Head of caudate nucleus (tissue), 42 donors: ENCODE data around the gene ARMC6.

ENCODE experiments used
- DNase-seq, 42 donors: peaks; one replicate each; pipeline versions ENCODE4 v3.0.0 to v3.0.0-alpha.2; 2020 to 2021; ENCODE audit warnings: mixed read lengths in 7 of 42
- intact Hi-C: fragments of 100-400 bp; cut with DNase I; formaldehyde crosslinking; loops from one replicate; pipeline ENCODE4 v1.15.0; 2022

ARMC6 gene

GRCh38 chr19:19051478-19052213 lies 18.2 kb downstream of the ARMC6 start:
- intact Hi-C loops, result no loop called here

GRCh38 chr19:19052921-19053320 lies 19.5 kb downstream of the ARMC6 start:
- intact Hi-C loops, result no loop called here
- DNase-seq, result no peak

More at GRCh38 chr19:19051478-19052213, 18.2 kb downstream of the ARMC6 start:
- DNase-seq, result no peak

GRCh38 chr19:19053508-19054314 lies 20.3 kb downstream of the ARMC6 start:
- intact Hi-C loops, result no loop called here
- peak in 41 of 42 donors; percentile 13 to 85 (median 66) for DNase-seq

GRCh38 chr19:19054315-19054938 lies 21.0 kb downstream of the ARMC6 start:
- DNase-seq, result no peak
- intact Hi-C loops, result no loop called here

- DNase-seq, result no peak
- intact Hi-C loops, result loop anchor here (5.0 kb wide), 1 partner anchor 87 kb away; no protein-coding TSS in a partner anchor
These were observed 21.6 kb downstream of the ARMC6 start for GRCh38 chr19:19054939-19055440.

GRCh38 chr19:19055701-19056100 lies 22.3 kb downstream of the ARMC6 start:
- intact Hi-C loops, result loop anchor here (5.0 kb wide), 1 partner anchor 87 kb away; no protein-coding TSS in a partner anchor
- no peak for DNase-seq

GRCh38 chr19:19056636-19057275 lies 23.4 kb downstream of the ARMC6 start:
- no peak for DNase-seq
- intact Hi-C loops, result loop anchor here (5.0 kb wide), 1 partner anchor 86 kb away; no protein-coding TSS in a partner anchor

GRCh38 chr19:19057317-19057716 lies 23.9 kb downstream of the ARMC6 start:
- intact Hi-C loops, result loop anchor here (5.0 kb wide), 1 partner anchor 85 kb away; no protein-coding TSS in a partner anchor
- DNase-seq, result no peak

- intact Hi-C loops, result loop anchor here (5.0 kb wide), 1 partner anchor 85 kb away; no protein-coding TSS in a partner anchor
- no peak for DNase-seq
These were observed 24.3 kb downstream of the ARMC6 start for GRCh38 chr19:19057720-19058119.

GRCh38 chr19:19059018-19059836 lies 25.8 kb downstream of the ARMC6 start:
- DNase-seq, result no peak
- intact Hi-C loops, result loop anchor here (5.0 kb wide), 1 partner anchor 83 kb away; no protein-coding TSS in a partner anchor

GRCh38 chr19:19059837-19060611 lies 26.6 kb downstream of the ARMC6 start:
- DNase-seq, result no peak
- intact Hi-C loops, result loop anchor here (5.0 kb wide), 1 partner anchor 82 kb away; no protein-coding TSS in a partner anchor

GRCh38 chr19:19061506-19061905 lies 28.1 kb downstream of the ARMC6 start:
- peak in 19 of 42 donors; percentile 4 to 55 (median 28) for DNase-seq
- intact Hi-C loops, result no loop called here

- DNase-seq, result peak; percentile 17 to 89 (median 63)
- intact Hi-C loops, result loop anchor here (1.0 kb wide), 1 partner anchor 29 kb away; the partner anchor contains the start of genes ARMC6 and SUGP2
These were observed 29.2 kb downstream of the ARMC6 start for GRCh38 chr19:19062454-19063182.

GRCh38 chr19:19063183-19064097 lies 30.0 kb downstream of the ARMC6 start, which contains the start of gene SLC25A42:
Gene SLC25A42 (plus strand): TSS chr19:19063994. CDS start chr19:19096125, 32,131 bp downstream.
- intact Hi-C loops, result loop anchor here (1.0 kb wide), 1 partner anchor 30 kb away; the partner anchor contains the start of genes ARMC6 and SUGP2
- DNase-seq, result peak; percentile 98 to 100 (median 100)
